Inferior parietal cortex (tissue), 1 donor: ENCODE data around the gene GPR78.

Source experiments
- DNase-seq: peaks from one replicate; pipeline ENCODE4 v3.0.0-alpha.2; 2016; ENCODE audit errors: extremely low spot score

Gene GPR78, protein sequence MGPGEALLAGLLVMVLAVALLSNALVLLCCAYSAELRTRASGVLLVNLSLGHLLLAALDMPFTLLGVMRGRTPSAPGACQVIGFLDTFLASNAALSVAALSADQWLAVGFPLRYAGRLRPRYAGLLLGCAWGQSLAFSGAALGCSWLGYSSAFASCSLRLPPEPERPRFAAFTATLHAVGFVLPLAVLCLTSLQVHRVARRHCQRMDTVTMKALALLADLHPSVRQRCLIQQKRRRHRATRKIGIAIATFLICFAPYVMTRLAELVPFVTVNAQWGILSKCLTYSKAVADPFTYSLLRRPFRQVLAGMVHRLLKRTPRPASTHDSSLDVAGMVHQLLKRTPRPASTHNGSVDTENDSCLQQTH

DNA sequence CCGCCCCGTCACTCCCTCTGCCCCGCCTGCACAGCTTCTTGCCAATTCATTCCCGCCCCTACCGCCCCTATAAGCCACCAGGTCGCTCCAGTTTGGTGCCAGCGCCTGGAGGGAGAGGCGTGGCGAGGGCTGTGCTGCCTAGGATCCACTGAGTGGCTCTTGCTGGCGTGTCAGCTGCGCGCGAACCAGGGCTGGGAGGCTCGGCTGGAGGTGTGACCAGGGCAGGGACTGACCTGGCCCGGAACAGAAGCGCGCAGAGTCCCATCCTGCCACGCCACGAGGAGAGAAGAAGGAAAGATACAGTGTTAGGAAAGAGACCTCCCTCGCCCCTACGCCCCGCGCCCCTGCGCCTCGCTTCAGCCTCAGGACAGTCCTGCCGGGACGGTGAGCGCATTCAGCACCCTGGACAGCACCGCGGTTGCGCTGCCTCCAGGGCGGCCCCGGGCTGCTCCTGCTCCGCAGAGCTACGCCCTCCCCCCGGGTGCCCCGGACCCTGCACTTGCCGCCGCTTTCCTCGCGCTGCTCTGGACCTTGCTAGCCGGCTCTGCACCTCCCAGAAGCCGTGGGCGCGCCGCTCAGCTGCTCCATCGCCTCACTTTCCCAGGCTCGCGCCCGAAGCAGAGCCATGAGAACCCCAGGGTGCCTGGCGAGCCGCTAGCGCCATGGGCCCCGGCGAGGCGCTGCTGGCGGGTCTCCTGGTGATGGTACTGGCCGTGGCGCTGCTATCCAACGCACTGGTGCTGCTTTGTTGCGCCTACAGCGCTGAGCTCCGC, at the start of gene GPR78:
TSS of gene GPR78 (plus strand) at position 72 of the 773 bp plus-strand sequence. CDS start at position 663, 591 bp downstream.
- no peak for DNase-seq

DNA sequence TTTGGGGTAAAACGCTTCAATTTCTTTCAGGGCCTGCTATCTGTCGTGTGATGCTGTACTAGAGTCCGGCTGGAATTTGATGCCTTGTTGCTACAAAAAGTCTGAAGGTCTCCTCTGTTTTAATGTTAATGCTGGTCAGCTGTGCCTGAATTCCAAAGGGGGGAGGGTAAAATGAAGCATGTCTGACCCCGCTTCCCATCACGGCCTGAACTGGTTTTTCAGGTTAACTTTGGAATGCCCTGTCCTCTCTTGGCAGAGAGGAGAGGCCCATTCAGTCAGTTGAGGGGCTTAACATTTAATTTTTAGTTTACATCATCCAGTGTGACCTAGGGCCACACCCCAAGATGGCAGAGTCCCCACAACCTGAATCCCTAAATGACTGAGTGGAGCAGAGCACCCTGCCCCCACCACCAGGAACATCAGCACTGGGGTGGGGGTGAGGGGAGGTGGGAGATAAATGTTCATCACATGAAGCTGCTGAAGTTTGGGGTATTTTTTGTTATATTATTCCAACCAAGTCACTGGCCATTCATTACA, 47.9 kb upstream of the GPR78 start:
- DNase-seq, result no peak

DNA sequence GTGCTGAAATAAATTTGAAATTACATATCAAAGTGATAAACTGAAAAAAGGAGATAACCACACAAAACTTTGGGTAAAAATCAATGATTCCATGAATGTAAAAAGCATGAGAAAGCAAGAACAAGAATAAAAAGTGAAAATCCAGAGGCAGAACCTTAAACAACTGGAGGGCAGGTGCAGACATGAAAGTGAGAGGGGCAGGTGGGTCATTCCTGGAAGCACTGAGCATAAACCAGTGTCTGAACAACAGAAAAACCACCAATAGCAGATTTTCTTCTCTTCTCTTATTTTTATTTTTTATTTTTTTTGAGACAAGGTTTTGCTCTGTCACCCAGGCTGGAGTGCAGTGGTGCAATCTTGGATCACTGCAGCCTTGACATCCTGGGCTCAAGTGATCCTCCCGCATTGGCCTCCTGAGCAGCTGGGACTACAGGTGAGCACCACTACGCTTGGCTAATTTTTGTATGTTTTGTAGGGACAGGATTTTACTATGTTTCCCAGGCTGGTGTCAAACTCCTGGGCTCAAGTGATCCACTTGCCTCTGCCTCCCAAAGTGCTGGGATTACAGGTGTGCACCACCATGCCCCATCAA, 46.8 kb upstream of the GPR78 start:
- DNase-seq, result no peak

DNA sequence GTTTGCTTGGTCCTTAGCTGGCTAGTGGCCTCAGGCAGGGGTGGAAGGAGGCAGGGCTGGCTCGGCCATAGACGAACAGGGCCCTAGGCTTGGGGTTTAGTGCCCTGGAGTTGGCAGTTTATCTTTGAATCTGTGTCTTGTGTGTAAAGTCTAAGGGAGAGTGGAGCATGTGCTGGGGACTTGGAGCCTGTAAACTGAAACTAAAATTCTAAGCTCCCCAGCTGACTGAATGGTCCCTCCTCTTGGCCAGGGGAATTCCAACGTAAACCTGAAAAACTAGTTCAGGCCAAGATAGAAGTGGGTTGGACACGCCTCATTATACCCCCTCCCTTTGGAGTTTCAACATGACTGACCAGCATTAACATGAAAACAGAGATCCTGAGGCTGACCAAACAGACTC, 46.1 kb upstream of the GPR78 start:
- no peak for DNase-seq

DNA sequence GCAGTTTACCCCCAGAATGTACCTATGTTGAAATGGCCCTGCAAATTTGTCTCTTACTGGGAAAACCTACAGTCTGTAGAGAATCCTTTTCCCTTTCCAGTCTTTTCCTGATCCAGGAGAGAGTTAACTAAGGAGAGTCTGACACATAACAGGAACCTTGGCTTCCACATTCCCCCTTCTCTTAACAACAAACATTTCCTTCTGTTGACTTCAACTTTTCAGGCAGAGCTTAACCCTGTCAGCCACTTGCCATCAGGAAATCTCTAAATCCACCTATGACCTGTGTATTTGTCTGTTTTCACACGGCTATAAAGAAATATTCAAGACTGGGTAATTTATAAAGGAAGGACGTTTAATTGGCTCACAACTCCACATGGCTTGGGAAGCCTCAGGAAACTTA, 45.6 kb upstream of the GPR78 start:
- no peak for DNase-seq

- no peak for DNase-seq
Measured at GRCh38 chr4:8536467-8536866, 43.7 kb upstream of the GPR78 start.

- no peak for DNase-seq
Measured at GRCh38 chr4:8537041-8537461, 43.1 kb upstream of the GPR78 start.

DNA sequence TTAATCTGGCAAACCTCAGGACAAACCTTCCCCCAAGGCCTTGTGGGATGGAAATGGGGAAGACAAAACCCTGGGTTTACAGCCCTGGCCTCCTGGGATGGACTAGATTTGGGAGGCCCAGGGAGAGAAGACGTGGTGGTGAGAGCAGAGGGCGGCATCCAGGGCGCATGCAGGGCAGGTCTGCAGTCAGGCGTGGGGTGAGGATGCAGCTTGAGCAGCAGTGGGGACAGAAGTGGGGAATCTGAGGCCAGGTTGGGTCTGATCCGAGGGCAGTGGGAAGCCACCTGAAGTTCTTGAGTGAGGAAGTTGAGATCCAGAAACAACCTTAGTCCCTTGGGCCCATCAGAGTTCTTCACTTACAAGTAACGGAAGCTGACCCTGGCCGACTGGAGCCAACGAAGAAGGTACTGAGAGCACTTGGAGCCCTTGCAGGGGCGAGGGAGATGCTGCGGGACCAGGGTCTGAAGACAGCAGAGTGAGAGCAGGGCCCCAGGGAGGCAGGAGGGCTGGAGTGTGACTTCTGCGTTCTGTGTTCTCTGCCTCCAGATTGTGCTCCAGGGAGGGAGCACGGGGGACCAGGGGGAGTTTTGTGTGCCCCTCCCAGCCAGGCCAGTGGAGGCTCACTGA, 42.0 kb upstream of the GPR78 start:
- no peak for DNase-seq

DNA sequence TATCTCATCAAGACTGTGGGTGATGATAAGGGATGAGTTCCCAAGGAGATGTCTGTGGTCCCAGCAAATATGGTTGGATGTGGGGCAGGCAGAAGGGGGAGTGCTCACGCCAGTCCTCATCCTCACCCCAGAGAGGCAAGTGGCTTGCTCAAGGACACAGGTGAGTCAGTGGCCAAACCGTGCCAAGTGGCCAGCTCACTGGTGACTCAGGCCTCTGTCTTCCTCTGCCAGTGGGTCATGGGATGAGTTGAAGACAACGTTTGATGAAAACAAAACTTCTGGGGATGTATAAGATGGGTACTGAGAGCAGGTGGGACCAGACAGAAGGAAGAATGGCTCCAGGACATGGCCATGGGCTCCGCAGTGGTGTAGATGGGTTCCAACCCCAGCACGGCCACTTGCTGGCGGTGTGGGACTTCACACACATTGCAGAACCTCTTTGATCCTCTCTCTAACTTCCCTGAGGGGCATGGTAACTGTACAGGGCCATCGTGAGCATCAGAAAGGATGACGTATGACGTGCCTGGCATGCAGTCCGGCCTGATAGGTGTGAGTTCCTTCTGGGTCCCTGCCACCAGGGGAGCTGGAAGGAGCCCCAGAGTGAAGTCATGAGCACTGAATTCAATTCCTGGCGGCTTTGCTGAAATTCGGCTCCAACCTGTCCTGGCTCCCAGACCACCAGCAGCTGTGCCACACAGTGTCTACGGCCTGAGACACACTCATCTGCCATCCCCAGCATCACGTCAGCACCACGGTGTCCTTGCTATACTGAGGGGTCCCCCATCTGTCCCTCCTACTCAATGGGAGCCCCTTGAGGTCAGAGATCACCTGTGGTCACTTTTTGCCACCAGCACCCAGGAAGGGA, 41.3 kb upstream of the GPR78 start:
- DNase-seq, result no peak

DNA sequence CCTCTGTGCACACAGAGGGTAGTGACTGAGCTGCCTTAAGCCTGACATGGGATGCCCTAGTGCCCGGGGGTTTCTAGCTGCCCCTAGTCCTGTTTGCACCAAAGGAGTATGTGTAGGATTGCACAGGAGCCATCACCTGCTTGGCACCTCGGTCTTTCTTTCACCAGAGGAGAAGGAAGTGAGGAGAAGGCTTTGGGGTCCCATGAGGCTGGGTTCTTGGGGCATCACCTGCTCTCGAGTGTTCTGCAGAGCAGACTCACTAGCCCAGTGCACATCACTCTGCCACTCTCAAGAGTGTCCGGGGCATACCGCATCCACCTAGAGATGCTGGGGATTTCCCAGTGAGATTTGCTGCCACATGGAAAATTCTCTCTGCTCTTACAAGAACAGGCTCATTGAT, 40.5 kb upstream of the GPR78 start:
- no peak for DNase-seq

- no peak for DNase-seq
Measured at GRCh38 chr4:8540072-8540471, 40.1 kb upstream of the GPR78 start.

DNA sequence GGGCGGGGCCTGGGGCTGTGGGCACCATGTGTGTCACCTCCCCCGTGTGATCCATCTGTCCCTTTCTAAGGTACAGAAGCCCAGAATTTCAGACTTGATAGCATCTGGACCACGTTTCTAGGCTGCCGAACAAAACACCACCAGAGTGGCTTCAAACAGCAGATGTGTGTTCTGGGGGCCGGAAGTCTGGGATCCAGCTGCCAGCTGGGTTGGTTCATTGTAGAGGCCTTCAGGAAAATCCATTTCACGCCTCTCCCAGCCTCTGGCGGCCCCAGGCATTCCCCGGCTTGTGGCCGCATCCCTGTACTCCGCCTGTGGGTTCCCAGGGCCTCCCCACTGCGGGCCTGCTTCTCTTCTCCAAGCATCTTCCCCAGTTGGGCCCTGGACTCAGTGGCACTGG, 39.6 kb upstream of the GPR78 start:
- DNase-seq, result no peak

- DNase-seq, result no peak
Measured at GRCh38 chr4:8540991-8541390, 39.2 kb upstream of the GPR78 start.

DNA sequence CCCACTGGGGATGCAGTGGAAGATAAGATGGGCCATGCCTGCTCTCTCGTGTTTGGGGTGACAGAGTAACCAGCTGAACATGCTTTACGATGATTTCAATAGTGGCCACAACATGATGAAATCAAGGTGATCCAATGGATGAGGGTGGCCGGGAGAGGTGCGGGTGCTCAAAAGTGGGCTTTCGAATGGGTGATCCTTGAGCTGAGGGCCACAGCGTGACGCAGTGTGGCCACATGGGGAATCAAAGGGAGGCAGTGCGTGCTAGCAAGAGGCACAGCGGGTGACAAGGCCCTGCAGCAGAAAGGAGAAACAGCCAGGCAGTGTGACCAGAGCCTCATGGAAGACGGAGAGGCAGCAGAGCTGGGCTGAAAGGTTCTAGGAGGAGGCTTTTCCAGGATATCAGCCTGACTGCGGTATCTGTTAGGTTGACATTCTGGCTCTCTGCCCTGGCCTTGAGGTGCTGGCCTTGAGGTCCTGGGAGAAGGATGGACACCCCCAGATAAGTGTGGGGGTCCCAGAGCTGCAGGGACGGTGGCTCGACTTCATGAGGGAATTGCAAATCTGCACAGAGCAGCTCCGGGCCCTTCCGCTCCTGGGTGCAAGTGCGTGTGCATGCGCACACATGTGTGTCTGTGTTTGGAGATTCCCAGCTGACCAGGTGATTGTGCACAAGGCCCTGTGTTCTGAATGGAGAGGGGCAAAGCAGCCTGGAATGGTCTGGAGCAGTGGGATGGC, 38.0 kb upstream of the GPR78 start:
- no peak for DNase-seq

- DNase-seq, result no peak
Measured at GRCh38 chr4:8542776-8543525, 37.2 kb upstream of the GPR78 start.

- no peak for DNase-seq
Measured at GRCh38 chr4:8543623-8544022, 36.6 kb upstream of the GPR78 start.

DNA sequence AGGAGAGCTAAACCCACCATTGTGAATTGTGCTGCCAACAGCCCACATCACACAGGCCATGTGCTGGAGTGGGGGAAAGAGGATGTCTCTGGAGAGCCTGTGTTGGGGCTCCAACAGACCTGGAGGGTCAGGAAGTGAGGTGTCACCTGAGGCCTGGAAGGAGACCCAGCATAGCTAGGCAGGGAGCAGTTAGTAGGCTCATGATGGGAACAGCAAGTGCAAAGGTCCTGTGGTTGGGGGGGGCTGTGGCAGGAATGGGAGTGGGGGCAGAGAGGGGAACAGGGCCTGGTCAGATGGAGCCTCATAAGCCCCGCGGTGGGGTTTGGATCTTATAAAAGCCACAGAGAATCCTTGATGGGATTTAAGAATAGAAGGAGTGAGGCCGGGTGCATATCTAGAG, 35.9 kb upstream of the GPR78 start:
- DNase-seq, result no peak

DNA sequence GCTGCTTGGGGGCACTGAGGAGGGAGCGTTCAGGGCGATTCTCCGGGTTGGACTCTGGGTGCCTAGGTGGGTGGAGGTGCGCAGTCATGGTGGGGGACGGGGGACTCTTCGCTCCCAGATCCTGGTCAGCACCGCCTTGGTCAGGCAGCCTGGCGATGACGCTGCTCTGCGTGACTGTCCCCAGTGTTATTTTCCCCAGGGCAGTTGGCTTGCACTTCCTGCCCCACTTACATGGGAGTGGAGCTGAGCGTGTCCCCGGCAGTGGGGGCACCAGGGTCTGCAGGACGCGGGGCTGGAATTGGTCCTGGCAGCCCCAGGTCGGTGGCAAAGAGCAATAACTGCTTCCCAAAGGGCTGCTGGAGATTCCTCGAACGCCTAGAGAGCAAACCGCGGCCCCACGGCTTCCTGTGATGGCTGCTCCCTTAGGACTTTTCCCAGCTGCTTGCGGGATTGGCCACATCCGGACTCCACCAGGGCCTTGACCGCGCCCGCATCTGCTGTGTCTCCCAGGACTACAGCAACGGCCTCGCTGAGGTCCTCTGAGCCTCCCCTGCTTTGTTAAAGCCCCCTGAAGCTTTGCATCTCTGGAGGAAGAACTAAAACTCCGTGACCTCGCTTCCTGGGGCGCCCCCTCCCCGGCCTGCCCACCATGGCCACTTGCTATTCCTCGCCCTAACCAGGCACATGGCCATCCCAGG, 35.3 kb upstream of the GPR78 start:
- no peak for DNase-seq

DNA sequence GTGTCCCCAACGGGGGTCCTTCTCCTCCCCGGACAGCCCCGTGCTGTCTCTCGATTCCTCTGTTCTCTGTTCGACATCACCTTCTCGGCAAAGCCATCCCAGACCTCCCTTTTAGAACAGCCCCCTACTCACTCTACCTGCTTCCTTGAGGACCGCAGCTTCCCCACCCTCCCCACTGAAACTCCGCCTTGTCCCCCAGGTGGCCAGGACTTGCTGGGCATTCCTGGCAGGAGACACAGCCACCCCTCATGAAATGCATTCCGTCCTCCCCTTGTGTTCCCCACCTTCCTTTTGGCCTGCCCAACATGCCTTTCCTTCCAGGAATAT, 34.8 kb upstream of the GPR78 start:
- no peak for DNase-seq
